MM.1S (cell line): ENCODE results near the gene ASMTL.

Experiments
- DNase-seq: peaks from one replicate; pipeline ENCODE4 v3.0.0-alpha.2; 2015
- H2AFZ ChIP-seq: fragments of 300-600 bp; sonication (generic); 2 replicates; pipeline ENCODE4 v1.6.0; 2016; ENCODE audit warnings: antibody characterized with exemption, low read length
- H3F3A ChIP-seq: fragments of 300-600 bp; sonication (generic); 2 replicates; pipeline ENCODE4 v1.6.1; 2016; ENCODE audit warnings: mild to moderate bottlenecking, antibody characterized with exemption, low read length, moderate library complexity, mixed read lengths; ENCODE audit not compliant: insufficient read depth
- H3K27ac ChIP-seq: fragments of 300-600 bp; sonication (generic); 2 replicates; pipeline ENCODE4 v1.5.1; 2016; ENCODE audit warnings: mild to moderate bottlenecking, low read length
- H3K27me3 ChIP-seq: fragments of 300-600 bp; sonication (generic); replicated peaks from 2 replicates; pipeline ENCODE4 v1.6.0; 2016; ENCODE audit warnings: low read length; ENCODE audit not compliant: insufficient read depth
- H3K36me3 ChIP-seq: fragments of 300-600 bp; sonication (generic); replicated peaks from 2 replicates; pipeline ENCODE4 v1.6.1; 2016; ENCODE audit warnings: mild to moderate bottlenecking, low read length, mixed read lengths; ENCODE audit not compliant: insufficient read depth
- H3K4me1 ChIP-seq: fragments of 300-600 bp; sonication (generic); 2 replicates; pipeline ENCODE4 v1.6.1; 2016; ENCODE audit warnings: low read length, mixed read lengths
- H3K4me2 ChIP-seq: fragments of 300-600 bp; sonication (generic); 2 replicates; pipeline ENCODE4 v1.6.0; 2016; ENCODE audit warnings: low read depth, low read length
- H3K4me3 ChIP-seq: fragments of 300-600 bp; sonication (generic); 2 replicates; pipeline ENCODE4 v1.5.1; 2016; ENCODE audit warnings: low read length, mixed read lengths
- H3K79me2 ChIP-seq: fragments of 300-600 bp; sonication (generic); 2 replicates; pipeline ENCODE4 v1.6.1; 2016; ENCODE audit warnings: mixed run types, low read length, mixed read lengths
- H3K9ac ChIP-seq: fragments of 300-600 bp; sonication (generic); 2 replicates; pipeline ENCODE4 v1.6.1; 2016; ENCODE audit warnings: low read length, mixed read lengths
- H3K9me2 ChIP-seq: fragments of 300-600 bp; sonication (generic); replicated peaks from 2 replicates; pipeline ENCODE4 v1.6.1; 2016; ENCODE audit warnings: mild to moderate bottlenecking, low read length, mixed read lengths; ENCODE audit not compliant: insufficient read depth
- H3K9me3 ChIP-seq: fragments of 300-600 bp; sonication (generic); replicated peaks from 2 replicates; pipeline ENCODE4 v1.6.1; 2016; ENCODE audit warnings: mild to moderate bottlenecking, low read length, mixed read lengths; ENCODE audit not compliant: insufficient read depth
- H4K20me1 ChIP-seq: fragments of 300-600 bp; sonication (generic); 2 replicates; pipeline ENCODE4 v1.6.1; 2016; ENCODE audit warnings: mild to moderate bottlenecking, low read length, moderate library complexity, mixed read lengths; ENCODE audit not compliant: insufficient read depth
- CTCF ChIP-seq: fragments of 300-600 bp; sonication (generic); IDR thresholded peaks from 2 replicates; pipeline ENCODE4 v1.5.1; 2016; ENCODE audit warnings: antibody characterized with exemption, low read length, mixed read lengths
- EZH2 ChIP-seq: fragments of 300-600 bp; sonication (generic); optimal IDR thresholded peaks from 2 replicates; pipeline ENCODE3; 2017; ENCODE audit warnings: low read depth, mild to moderate bottlenecking, antibody characterized with exemption, low read length, mixed read lengths
- EZH2phosphoT487 ChIP-seq: fragments of 300-600 bp; sonication (generic); IDR thresholded peaks from 2 replicates; pipeline ENCODE4 v1.6.1; 2018; ENCODE audit warnings: antibody characterized with exemption, low read length

Gene ASMTL

GRCh38 chrX:1464971-1465285 lies 12.2 kb upstream of the ASMTL start:
- Histone ChIP-seq H3F3A (peaks cover 23% of the 10 kb centered on the region), H3K4me1 (peaks cover 21% of the 10 kb centered on the region), H3K9ac (no peak overlapping the region), H3K27me3 (no peaks in the 10 kb centered on the region), H3K9me3 (no peaks in the 10 kb centered on the region), H3K27ac (no peak overlapping the region), H3K4me3 (no peak overlapping the region), H3K79me2 (peaks cover 26% of the 10 kb centered on the region), H3K4me2 (no peak overlapping the region), H3K9me2 (no peaks in the 10 kb centered on the region), H4K20me1 (no peaks in the 10 kb centered on the region), H2AFZ (no peak overlapping the region), H3K36me3 (peaks cover 7% of the 10 kb centered on the region)
- TF ChIP-seq EZH2phosphoT487: no peak
- TF ChIP-seq CTCF: no peak
- TF ChIP-seq EZH2: no peak
- no peak for DNase-seq

- Histone ChIP-seq H3K27ac (no peak overlapping the region), H3K9me2 (no peaks in the 10 kb centered on the region), H3F3A (peaks cover 16% of the 10 kb centered on the region), H3K4me3 (no peak overlapping the region), H4K20me1 (no peaks in the 10 kb centered on the region), H3K79me2 (peaks cover 26% of the 10 kb centered on the region), H3K4me2 (no peak overlapping the region), H3K36me3 (peaks cover 7% of the 10 kb centered on the region), H3K4me1 (peaks cover 17% of the 10 kb centered on the region), H3K9me3 (no peaks in the 10 kb centered on the region), H3K9ac (no peak overlapping the region), H2AFZ (no peak overlapping the region), H3K27me3 (no peaks in the 10 kb centered on the region)
- no peak for TF ChIP-seq CTCF
- no peak for TF ChIP-seq EZH2phosphoT487
- no peak for TF ChIP-seq EZH2
- DNase-seq: no peak
These were observed 11.6 kb upstream of the ASMTL start for GRCh38 chrX:1464041-1464970.

- Histone ChIP-seq H3K4me2 (no peak overlapping the region), H3F3A (peaks cover 14% of the 10 kb centered on the region), H3K27me3 (no peaks in the 10 kb centered on the region), H3K36me3 (peaks cover 7% of the 10 kb centered on the region), H4K20me1 (no peaks in the 10 kb centered on the region), H3K9me2 (no peaks in the 10 kb centered on the region), H3K4me3 (no peak overlapping the region), H2AFZ (no peak overlapping the region), H3K27ac (no peak overlapping the region), H3K9me3 (no peaks in the 10 kb centered on the region), H3K4me1 (peaks cover 15% of the 10 kb centered on the region), H3K79me2 (peaks cover 26% of the 10 kb centered on the region), H3K9ac (no peak overlapping the region)
- no peak for DNase-seq
- no peak for TF ChIP-seq CTCF
- no peak for TF ChIP-seq EZH2phosphoT487
- no peak for TF ChIP-seq EZH2
These were observed 10.9 kb upstream of the ASMTL start for GRCh38 chrX:1463581-1463980.
